ENCODE results near the gene SLC9B1. TPM values are rescaled to one million over a fixed set of nuclear protein-coding genes. Genes with fewer than 3 reads are reported as not detected.
"Not testable (repeated sequence)": the region's sequence is repeated elsewhere in the genome, so short reads cannot be mapped to it uniquely, and the experiment has no call there.

The SLC9B1 gene
- total RNA-seq, 1 donor from 2014 or later = 0.18 TPM

DNA sequence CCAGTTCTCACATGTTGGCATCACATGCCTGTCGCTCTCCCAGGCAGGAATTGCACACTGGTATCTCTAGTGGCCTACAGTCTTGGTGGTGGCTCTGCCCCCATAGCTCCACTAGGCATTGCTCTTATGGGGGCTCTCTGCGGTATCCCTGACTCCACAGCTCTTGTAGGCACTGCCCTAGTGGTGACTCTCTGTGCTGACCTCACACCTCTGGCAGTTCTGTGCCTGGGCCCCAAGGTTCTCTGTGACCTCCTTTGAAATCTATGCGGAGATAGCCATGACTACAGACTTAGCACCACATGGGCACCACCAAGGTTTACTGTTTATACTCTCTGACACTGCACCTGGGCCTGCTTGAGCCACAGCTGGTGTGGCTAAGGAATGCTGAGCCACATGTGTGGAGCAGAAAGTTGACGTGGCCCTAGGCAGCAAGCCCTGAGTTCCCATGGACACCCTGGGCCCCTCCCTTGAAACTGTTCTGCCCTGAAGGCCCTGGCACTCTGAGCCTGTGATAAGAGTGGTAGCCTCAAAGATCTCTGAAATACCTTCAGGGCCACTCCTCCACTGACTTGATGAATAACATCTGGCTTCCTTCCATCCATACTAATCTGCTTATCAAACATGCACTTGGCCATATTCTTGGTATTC lies 8.0 kb downstream of the SLC9B1 start:
- ATAC-seq (peak; percentile 31), DNase-seq (ENCODE audit: low spot score) (no peak)

- ATAC-seq (no peak), DNase-seq (ENCODE audit: low spot score) (no peak)
Measured at GRCh38 chr4:103010804-103011203, 8.7 kb downstream of the SLC9B1 start.

GRCh38 chr4:103008875-103009729 lies 10.4 kb downstream of the SLC9B1 start:
- ATAC-seq = peak; percentile 98
- DNase-seq (ENCODE audit: low spot score) = no peak

DNA sequence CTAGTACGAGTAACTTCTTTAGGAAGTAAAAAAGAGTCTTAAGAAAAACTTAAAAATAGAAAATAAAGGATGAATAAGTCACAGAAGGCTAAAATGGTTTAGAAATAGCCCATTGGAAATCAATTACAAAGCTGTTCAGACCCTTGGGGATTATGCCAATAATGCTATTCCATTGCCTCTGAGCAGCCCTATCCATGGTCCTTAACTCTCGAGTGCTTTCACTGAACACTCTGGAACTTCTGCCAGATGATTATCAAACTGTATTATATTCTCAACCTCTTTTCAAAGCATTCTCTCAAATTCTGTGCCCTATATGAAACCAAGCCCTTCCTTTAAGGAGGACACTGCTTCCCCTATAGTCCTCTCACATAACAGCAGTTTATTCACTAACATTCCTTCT lies 17.0 kb downstream of the SLC9B1 start:
- no peak for ATAC-seq
- DNase-seq (ENCODE audit: low spot score) = no peak

DNA sequence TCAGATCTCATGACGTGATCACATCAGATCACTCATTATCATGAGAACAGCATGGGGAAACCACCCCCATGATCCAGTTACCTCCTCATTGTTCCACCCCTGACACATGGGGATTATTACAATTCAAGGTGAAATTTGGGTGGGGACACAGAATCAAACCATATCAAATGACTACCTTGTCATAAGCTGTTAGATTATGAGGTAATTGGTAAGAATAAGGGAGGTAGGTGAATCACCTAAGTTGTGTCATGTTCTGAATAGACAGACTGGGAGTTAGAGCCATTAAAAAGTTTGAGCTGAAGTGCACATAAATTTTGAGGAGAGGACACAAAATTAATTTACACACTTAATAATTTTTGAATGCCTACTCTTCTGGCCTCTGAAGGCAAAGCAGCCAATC lies 24.7 kb downstream of the SLC9B1 start:
- no peak for DNase-seq (ENCODE audit: low spot score)
- no peak for ATAC-seq

- not testable (repeated sequence) for DNase-seq (ENCODE audit: low spot score); ATAC-seq
Measured at GRCh38 chr4:102993985-102994384, 25.5 kb downstream of the SLC9B1 start.

DNA sequence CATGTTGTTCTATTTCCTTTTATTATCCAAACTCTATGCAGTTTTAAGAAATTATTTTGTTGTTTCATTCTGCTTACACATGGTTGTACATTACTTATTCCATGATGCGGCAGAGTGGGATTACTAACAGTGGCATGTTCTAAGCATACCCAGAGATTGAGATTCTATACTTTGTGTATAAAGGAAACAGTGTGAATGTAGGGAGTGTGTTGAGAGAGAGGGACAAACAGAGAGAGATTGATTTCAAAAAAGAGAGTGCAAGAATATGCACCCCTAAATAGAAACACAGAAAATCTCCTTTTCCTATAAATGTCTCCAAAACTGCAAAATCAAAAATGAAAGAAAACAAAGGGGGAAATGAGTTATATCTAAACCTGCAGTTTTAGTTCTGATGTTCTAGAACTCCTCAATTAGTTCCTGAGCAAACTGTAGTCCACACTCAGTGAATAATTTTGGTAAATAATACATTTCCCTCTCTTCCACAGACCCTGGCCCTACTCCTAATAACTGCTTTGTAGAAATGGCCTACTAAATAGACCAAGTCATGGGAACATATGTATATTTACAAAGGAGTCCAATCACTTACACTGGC lies 31.0 kb downstream of the SLC9B1 start:
- ATAC-seq = no peak
- no peak for DNase-seq (ENCODE audit: low spot score)

DNA sequence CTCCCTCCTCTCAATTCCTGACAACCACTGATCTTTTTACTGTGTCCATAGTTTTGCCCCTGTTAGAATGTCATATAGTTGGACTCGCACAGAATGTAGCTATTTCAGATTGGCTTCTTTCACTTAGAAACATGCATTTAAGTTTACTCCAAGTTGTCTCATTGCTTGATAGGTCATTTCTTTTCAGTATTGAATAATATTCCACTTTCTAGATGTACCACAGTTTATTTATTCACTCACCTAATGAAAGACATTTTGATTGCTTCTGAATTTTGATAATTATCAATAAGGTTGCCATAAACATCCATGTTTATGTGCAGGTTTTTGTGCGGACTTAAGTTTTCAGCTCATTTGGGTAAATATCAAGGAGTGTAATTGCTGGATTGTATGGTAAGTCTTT lies 38.5 kb downstream of the SLC9B1 start:
- no peak for ATAC-seq
- DNase-seq (ENCODE audit: low spot score) = no peak

GRCh38 chr4:102961813-102962212 lies 57.7 kb downstream of the SLC9B1 start:
- not testable (repeated sequence) for ATAC-seq; DNase-seq (ENCODE audit: low spot score)

DNA sequence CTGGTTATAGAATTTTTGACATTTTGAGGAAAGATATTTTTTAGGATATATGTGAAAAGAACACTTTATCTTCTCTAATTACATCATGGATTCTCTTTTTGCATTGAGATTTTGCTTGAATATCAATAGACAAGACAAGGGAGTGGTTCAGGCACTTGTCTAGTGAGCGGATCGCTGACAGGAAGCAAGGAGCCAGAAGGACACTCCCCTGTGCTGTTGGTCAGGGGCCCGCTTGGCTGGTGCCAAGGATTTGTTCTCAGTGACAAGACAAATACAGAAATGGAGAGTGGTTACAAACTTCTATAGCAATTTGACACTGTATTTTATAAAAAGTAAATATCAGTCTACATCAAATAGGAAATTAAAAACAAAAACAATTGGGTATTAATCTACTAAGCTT lies 60.0 kb downstream of the SLC9B1 start:
- no peak for ATAC-seq
- DNase-seq (ENCODE audit: low spot score) = no peak

DNA sequence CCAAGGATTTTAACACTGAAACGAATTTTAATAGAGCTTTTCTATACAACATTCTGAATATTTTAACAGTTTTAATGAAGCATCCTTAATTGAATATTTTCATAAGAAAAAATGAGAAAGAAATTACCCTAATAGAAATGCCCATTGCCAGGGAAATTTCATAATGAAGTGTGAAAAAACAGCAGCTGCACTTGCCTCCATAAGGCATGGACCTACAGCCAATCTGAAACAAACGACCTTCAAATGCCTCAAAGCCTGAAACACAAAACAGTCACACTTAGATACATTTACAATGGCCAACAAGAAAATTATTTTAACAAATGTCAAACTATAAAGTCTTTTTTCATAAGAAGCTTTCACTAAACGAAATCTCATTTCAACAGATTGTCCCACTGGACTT lies 74.4 kb downstream of the SLC9B1 start:
- DNase-seq (ENCODE audit: low spot score) (no peak), ATAC-seq (no peak)

DNA sequence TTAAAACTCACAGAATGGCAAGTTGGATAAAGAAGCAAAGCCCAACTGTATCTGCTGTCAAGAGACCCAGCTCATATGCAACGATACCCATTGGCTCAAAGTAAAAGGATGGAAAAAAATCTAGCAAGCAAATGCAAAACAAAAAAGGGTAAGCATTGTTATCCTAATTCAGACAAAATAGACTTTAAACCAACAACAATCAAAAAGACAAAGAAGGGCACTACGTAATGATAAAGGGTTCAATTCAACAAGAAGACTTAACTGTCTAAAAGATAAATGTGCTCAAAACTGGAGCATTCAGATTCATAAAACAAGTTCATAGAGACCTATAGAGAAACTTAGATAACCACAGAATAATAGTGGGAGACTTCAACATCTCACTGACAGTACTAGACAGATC lies 81.4 kb downstream of the SLC9B1 start:
- DNase-seq (ENCODE audit: low spot score); ATAC-seq: not testable (repeated sequence)

- ATAC-seq (no peak), DNase-seq (ENCODE audit: low spot score) (no peak)
Measured at GRCh38 chr4:102935716-102936115, 83.8 kb downstream of the SLC9B1 start.

DNA sequence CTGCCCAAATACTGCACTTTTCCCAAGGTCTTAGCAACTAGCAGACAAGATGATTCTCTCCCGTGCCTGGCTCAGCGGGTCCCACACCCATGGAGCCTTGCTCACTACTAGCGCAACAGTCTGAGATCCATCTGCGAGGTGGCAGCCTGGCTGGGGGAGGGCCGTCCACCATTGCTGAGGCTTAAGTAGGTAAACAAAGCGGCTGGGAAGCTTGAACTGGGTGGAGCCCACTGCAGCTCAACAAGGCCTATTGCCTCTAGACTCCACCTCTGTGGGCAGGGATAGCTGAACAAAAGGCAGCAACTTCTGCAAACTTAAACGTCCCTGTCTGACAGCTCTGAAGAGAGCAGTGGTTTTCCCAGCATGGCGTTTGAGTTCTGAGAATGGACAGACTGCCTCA lies 99.8 kb downstream of the SLC9B1 start:
- not testable (repeated sequence) for ATAC-seq

GRCh38 chr4:102918859-102919258 lies 100.6 kb downstream of the SLC9B1 start:
- no peak for ATAC-seq

More for the DNA sequence above, 99.8 kb downstream of the SLC9B1 start:
- not testable (repeated sequence) for DNase-seq (ENCODE audit: low spot score)

GRCh38 chr4:102901804-102902203 lies 117.7 kb downstream of the SLC9B1 start:
- ATAC-seq (no peak), DNase-seq (ENCODE audit: low spot score) (no peak)

More at GRCh38 chr4:102918859-102919258, 100.6 kb downstream of the SLC9B1 start:
- DNase-seq (ENCODE audit: low spot score) = no peak

GRCh38 chr4:102897610-102898009 lies 121.9 kb downstream of the SLC9B1 start:
- not testable (repeated sequence) for DNase-seq (ENCODE audit: low spot score)

DNA sequence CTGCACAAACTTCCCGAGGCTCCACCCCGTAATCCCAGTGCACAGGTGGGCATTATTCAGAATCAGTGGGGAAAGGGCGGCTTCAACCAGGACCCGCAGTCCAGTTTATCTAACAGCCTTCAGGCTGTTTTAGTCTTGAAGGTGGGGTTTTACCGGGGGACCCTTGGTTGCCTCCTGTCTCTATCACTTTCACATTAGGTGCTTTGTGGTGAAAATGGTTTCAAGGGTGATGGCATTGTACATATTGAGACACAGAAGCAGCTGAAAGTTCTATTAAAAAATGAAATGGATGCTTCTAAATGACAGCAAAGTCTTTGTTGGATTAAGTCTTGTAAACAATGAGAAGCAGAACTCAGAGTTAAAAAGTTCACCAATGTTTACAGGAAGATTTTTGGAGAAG lies 123.0 kb downstream of the SLC9B1 start:
- ATAC-seq; DNase-seq (ENCODE audit: low spot score): not testable (repeated sequence)

More at GRCh38 chr4:102897610-102898009, 121.9 kb downstream of the SLC9B1 start:
- not testable (repeated sequence) for ATAC-seq

- DNase-seq (ENCODE audit: low spot score) = not testable (repeated sequence)
Measured at GRCh38 chr4:102889866-102890265, 129.6 kb downstream of the SLC9B1 start.

DNA sequence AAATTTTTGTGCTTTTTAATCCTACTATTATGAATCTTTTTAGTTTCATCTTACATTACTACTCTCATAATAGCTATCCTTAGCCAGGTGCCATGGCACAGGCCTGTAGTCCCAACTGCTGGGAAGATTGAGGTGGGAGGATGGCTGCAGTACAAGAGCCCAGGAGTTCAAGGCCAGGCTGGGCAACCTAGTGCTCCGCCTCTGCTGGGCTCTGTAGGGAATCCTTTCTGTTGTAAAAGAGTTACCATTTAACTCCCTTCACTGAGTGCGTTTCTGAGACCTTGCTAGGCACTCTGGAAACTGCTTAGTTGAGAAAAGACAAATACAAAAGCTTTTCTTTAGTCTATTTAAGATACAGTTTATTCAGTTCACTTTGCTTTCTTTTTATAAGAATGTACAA lies 130.9 kb downstream of the SLC9B1 start:
- not testable (repeated sequence) for ATAC-seq

More at GRCh38 chr4:102889866-102890265, 129.6 kb downstream of the SLC9B1 start:
- ATAC-seq = not testable (repeated sequence)

GRCh38 chr4:102883278-102883677 lies 136.2 kb downstream of the SLC9B1 start:
- no peak for DNase-seq (ENCODE audit: low spot score)
- ATAC-seq = no peak

More for the DNA sequence above, 130.9 kb downstream of the SLC9B1 start:
- DNase-seq (ENCODE audit: low spot score) = not testable (repeated sequence)

Measured in left lobe of liver (tissue), 2 donors.